HCT116 (cell line): ENCODE data around the gene DENND11.

ENCODE experiments used
- CTCF ChIP-seq, 3 experiments: fragments of 200-600 bp in 1 of 3; sonication (generic) in 1 of 3; IDR thresholded peaks in 2 of 3; conservative IDR thresholded peaks in 1 of 3; 2 replicates each; pipeline ENCODE4 v1.5.1; 2012 to 2017; ENCODE audit warnings: low read depth in 2 of 3, low read length in 2 of 3, antibody characterized with exemption in 1 of 3, borderline replicate concordance in 1 of 3, control low read depth in 1 of 3, mild to moderate bottlenecking in 1 of 3, mixed read lengths in 1 of 3, mixed run types in 1 of 3, moderate library complexity in 1 of 3; ENCODE audit not compliant: insufficient read depth in 1 of 3
- EGR1 ChIP-seq: IDR thresholded peaks from 2 replicates; pipeline ENCODE4 v1.6.1; 2012; ENCODE audit warnings: low read depth
- EZH2phosphoT487 ChIP-seq: fragments of 200-600 bp; IDR thresholded peaks from 2 replicates; pipeline ENCODE4 v1.6.1; 2018; ENCODE audit warnings: antibody characterized with exemption, borderline replicate concordance
- JUND ChIP-seq: IDR thresholded peaks from 2 replicates; pipeline ENCODE4 v1.6.1; 2012
- MAX ChIP-seq: IDR thresholded peaks from 2 replicates; pipeline ENCODE4 v1.6.1; 2012
- POLR2A ChIP-seq: IDR thresholded peaks from 2 replicates; pipeline ENCODE4 v1.7.0; 2011; ENCODE audit warnings: borderline replicate concordance; ENCODE audit not compliant: insufficient read depth, insufficient read length; ENCODE audit errors: extremely low read depth
- POLR2AphosphoS5 ChIP-seq: IDR thresholded peaks from 2 replicates; pipeline ENCODE4 v1.6.1; 2011; ENCODE audit warnings: mild to moderate bottlenecking, low read depth, low read length, moderate library complexity
- SIN3A ChIP-seq: IDR thresholded peaks from 2 replicates; pipeline ENCODE4 v1.6.1; 2012; ENCODE audit warnings: low read depth

GRCh38 chr7:141686074-141686473 is 15.9 kb downstream of the DENND11 start:
- TF ChIP-seq JUND, result no peak
- TF ChIP-seq POLR2A, result no peak
- no peak for TF ChIP-seq MAX
- no peak for TF ChIP-seq EGR1
- no peak for TF ChIP-seq EZH2phosphoT487
- no peak for TF ChIP-seq POLR2AphosphoS5
- TF ChIP-seq CTCF (IDR thresholded peaks at IDR 0.05 in 2 of 3, conservative IDR thresholded peaks at IDR 0.05 in 1 of 3; ENCODE audit: borderline replicate concordance in 1 of 3, insufficient read depth in 1 of 3, low read depth in 2 of 3, low read length in 2 of 3), result no peak
- no peak for TF ChIP-seq SIN3A
